Measurements from ENCODE around the gene PPP6C.
"Not testable (repeated sequence)": the region's sequence is repeated elsewhere in the genome, so short reads cannot be mapped to it uniquely, and the experiment has no call there.

The PPP6C gene

DNA sequence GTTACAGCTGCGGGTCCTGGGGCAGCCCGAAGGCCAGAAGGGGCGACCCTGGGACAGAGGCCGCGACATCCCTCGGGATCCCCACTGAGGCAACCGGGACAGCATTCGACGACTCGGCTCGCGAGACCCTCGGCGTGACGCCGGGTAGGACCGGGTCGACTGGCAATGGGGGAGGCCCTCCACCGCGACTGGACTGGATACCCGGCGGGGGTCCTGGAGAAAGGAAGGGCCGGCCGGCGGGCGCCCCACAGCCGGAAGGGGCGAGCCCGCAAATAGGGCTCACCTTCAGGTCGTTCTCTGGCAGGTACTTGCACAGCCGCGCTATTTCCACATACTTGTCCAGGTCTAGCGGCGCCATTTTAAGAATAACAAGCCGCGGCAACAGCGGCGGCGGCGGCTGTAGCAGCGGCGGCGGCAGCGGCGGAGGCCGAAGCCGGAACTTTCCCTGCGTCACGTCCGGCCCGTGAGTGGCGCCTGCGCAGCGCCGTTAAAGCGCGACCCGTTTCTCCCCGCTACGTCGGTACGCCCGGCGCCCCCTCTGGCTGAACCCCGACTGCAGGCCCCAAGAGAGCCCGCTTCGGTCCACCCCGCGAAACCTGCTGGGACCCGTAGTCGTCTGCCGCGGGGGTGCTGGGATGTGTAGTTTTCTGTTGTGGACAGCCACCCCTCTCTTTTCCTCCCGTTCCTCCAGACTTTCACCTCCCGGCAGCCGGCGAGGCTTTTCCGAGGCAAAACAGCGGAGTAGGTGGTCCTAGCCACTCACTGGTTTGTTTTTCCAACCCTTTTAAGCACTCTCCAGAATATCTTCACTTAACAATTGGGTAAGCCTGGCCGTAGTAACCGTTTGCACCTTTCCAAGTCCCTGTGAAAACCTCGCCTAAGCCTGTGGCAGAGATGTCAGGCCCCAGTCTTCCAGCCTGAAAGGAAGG, at the start of gene PPP6C:
Gene PPP6C (minus strand): TSS at position 443 of the 929 bp plus-strand sequence. CDS start 85 bp downstream, at position 358.
- peak; percentile 87 for DNase-seq

DNA sequence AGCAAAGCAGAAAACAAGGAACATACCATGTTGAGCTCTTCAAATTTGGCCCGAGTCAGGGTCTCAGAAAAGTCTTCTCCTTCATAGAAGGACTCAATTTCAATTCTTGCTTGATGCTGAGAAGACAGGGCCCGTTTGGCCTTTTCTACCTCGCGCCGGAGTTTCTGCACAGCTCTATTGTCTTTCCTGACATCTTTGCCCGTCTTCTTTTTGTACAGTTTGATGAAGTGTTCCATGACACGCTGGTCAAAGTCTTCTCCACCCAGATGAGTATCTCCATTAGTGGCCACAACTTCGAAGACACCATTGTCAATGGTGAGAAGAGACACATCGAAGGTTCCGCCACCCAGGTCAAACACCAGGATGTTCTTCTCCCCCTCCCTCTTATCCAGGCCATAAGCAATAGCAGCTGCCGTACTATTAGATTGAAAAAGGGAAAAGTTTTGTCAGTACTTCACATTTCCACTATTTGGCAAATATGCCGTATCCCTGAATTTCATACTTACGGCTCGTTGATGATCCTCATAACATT, 49.4 kb upstream of the PPP6C start:
- no peak for DNase-seq

DNA sequence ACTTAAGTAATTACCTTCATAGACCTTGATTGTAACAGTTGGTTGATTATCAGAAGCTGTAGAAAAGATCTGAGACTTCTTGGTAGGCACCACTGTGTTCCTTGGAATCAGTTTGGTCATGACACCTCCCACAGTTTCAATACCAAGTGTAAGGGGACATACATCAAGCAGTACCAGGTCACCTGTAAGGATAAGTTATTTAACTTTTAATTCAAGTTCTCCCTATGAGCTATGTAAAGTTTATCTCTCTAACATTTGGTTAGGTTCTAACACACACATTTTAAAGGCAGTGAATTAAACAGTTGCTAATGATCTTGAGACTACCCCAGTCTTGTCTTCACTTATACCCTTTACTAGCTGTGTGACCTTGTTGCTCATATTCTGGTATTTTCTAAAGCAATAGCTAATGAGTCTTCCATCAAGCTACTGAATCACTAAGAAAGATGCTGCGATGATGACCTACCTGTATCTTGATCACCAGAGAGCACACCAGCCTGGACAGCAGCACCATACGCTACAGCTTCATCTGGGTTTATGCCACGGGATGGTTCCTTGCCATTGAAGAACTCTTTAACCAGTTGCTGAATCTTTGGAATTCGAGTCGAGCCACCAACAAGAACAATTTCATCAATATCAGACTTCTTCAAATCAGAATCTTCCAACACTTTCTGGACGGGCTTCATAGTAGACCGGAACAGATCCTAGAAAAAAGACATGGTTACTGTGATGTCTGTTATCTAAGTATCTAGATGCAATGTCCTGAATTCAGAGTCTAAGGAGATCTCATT, 48.7 kb upstream of the PPP6C start:
- no peak for DNase-seq

DNA sequence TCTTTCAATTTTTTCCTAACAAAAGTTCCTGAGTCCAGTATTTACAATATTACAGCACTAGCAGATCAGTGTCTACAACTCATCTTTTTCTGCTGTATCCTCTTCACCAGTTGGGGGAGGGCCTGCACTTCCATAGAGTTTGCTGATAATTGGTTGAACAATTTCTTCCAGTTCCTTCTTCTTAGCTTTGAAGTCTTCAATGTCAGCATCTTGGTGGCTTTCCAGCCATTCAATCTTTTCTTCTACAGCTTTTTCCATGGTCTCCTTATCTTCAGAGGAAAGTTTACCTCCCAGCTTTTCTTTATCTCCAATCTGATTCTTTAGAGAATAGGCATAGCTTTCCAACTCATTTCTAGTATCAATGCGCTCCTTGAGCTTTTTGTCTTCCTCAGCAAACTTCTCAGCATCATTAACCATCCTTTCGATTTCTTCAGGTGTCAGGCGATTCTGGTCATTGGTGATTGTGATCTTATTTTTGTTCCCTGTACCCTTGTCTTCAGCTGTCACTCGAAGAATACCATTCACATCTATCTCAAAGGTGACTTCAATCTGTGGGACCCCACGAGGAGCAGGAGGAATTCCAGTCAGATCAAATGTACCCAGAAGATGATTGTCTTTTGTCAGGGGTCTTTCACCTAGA, 47.0 kb upstream of the PPP6C start:
- DNase-seq: not testable (repeated sequence)

- no peak for DNase-seq
These were observed 46.4 kb upstream of the PPP6C start for GRCh38 chr9:125235804-125236519.

DNA sequence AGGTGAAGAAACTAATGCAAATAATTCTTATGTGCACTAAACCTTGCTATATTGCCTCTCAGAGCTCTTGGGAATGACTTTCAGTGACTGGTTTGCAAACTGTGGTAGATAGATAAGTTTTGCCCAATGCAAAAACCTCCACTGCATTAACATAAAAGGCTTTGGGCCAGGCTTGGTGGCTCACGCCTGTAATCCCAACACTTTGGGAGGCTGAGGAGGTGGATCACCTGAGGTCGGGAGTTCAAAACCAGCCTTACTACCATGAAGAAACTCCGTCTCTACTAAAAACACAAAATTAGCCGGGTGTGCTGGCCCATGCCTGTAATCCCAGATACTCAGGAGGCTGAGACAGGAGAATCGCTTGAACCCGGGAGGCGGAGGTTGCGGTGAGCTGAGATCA, 44.5 kb upstream of the PPP6C start:
- DNase-seq: not testable (repeated sequence)

- peak; percentile 87 for DNase-seq
These were observed 44.1 kb upstream of the PPP6C start for GRCh38 chr9:125233678-125234077.

- no peak for DNase-seq
These were observed 38.2 kb upstream of the PPP6C start for GRCh38 chr9:125227761-125228160.

DNA sequence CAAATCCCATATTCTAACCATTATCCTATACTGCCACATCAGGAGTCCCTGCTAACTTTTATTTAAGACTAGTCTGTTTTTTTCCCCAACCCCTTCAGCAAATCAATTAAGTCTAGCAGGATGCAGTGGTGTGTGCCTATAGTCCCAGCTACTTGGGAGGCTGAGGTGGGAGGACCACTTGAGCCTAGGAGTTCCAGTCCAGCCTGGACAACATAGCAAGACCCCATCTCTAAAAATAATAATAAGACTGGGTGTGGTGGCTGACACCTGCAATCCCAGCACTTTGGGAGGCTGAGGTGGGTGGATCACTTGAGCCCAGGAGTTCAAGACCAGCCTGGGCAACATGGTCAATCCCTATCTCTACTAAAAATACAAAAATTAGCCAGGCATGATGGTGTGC, 35.3 kb upstream of the PPP6C start:
- not testable (repeated sequence) for DNase-seq

- DNase-seq: no peak
These were observed 29.0 kb upstream of the PPP6C start for GRCh38 chr9:125218621-125219020.

- no peak for DNase-seq
These were observed 24.6 kb upstream of the PPP6C start for GRCh38 chr9:125214186-125214585.

- DNase-seq: no peak
These were observed 14.9 kb upstream of the PPP6C start for GRCh38 chr9:125204477-125204876.

- DNase-seq: no peak
These were observed 13.4 kb upstream of the PPP6C start for GRCh38 chr9:125202846-125203618.

- peak; percentile 96 for DNase-seq
These were observed 10.8 kb upstream of the PPP6C start, which contains the start of gene RABEPK for GRCh38 chr9:125200216-125201047. Gene RABEPK, plus strand, starts transcription at chr9:125200542. Its CDS starts 2,472 bp downstream, at chr9:125203014.

GRCh38 chr9:125195591-125195990, 6.0 kb upstream of the PPP6C start:
- not testable (repeated sequence) for DNase-seq

- not testable (repeated sequence) for DNase-seq
These were observed 4.9 kb upstream of the PPP6C start for GRCh38 chr9:125194466-125194865.

GRCh38 chr9:125190361-125190801, 778 bp upstream of the PPP6C start:
- DNase-seq: no peak

GRCh38 chr9:125189011-125189360, 617 bp downstream of the PPP6C start:
- DNase-seq: no peak

DNA sequence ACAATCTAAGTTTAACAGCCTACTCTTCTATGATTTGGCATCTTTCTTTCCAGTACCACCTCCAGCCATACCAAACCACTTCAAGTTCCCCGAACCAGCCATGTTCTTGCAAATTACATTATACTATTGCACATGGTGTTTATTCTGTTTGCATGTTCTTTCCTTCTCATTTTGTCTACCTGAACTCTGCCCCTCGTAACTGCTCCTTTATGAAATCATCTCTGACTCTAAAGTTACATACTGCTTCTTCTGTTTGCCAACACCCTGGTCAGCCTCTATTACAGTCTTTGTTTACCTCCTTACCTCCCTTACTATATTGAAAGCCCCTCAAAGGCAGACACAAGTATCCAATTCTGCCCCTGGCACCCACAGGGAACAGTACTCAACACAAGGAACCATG, 6.0 kb downstream of the PPP6C start:
- no peak for DNase-seq

- peak; percentile 63 for DNase-seq
These were observed 6.5 kb downstream of the PPP6C start for GRCh38 chr9:125183054-125183453.

Data from NCI-H226 (cell line).